KBM-7 (cell line): ENCODE data around the gene SLAMF1.
"Not testable (repeated sequence)": the region's sequence is repeated elsewhere in the genome, so short reads cannot be mapped to it uniquely, and the experiment has no call there.

ENCODE experiments used
- DNase-seq: peaks from one replicate; pipeline ENCODE4 v3.0.0-alpha.2; 2015
- in situ Hi-C: fragments of 300-500 bp; cut with MboI; formaldehyde crosslinking; loops from 2 replicates; pipeline ENCODE4 v1.14.3; 2020; ENCODE audit warnings: low sequenced_read_pairs, low pct_unique_long_range_greater_than_20kb, mixed read lengths

Gene SLAMF1

GRCh38 chr1:160576390-160576789, 70.5 kb downstream of the SLAMF1 start:
- in situ Hi-C loops: no loop called here
- no peak for DNase-seq

GRCh38 chr1:160575112-160575664, 71.7 kb downstream of the SLAMF1 start:
- peak; percentile 77 for DNase-seq
- in situ Hi-C loops: no loop called here

- in situ Hi-C loops: no loop called here
- DNase-seq: no peak
These were observed 76.0 kb downstream of the SLAMF1 start for GRCh38 chr1:160570840-160571239.

GRCh38 chr1:160569806-160570205, 77.0 kb downstream of the SLAMF1 start:
- in situ Hi-C loops: no loop called here
- no peak for DNase-seq

GRCh38 chr1:160567858-160568682, 78.8 kb downstream of the SLAMF1 start:
- in situ Hi-C loops: no loop called here
- DNase-seq: peak; percentile 79

GRCh38 chr1:160567341-160567740, 79.5 kb downstream of the SLAMF1 start:
- in situ Hi-C loops: no loop called here
- DNase-seq: no peak

GRCh38 chr1:160565564-160565963, 81.3 kb downstream of the SLAMF1 start:
- in situ Hi-C loops: no loop called here
- DNase-seq: no peak

GRCh38 chr1:160563230-160563629, 83.6 kb downstream of the SLAMF1 start:
- in situ Hi-C loops, DNase-seq: not testable (repeated sequence)

- in situ Hi-C loops, DNase-seq: not testable (repeated sequence)
These were observed 84.1 kb downstream of the SLAMF1 start for GRCh38 chr1:160562745-160563144.

- DNase-seq: no peak
- in situ Hi-C loops: no loop called here
These were observed 86.0 kb downstream of the SLAMF1 start for GRCh38 chr1:160560806-160561205.

GRCh38 chr1:160560045-160560705, 86.7 kb downstream of the SLAMF1 start:
- DNase-seq: no peak
- in situ Hi-C loops: no loop called here

- DNase-seq, in situ Hi-C loops: not testable (repeated sequence)
These were observed 87.4 kb downstream of the SLAMF1 start for GRCh38 chr1:160559437-160559836.

GRCh38 chr1:160558660-160559380, 88.0 kb downstream of the SLAMF1 start:
- in situ Hi-C loops: no loop called here
- no peak for DNase-seq
